ENCODE data around the gene H3-3A. TPM values are rescaled to one million over a fixed set of nuclear protein-coding genes. Genes with fewer than 3 reads are reported as not detected.

The H3-3A gene
- total and polyA plus RNA-seq, 2 experiments from 2014 or later = 913 to 2,407 TPM

DNA sequence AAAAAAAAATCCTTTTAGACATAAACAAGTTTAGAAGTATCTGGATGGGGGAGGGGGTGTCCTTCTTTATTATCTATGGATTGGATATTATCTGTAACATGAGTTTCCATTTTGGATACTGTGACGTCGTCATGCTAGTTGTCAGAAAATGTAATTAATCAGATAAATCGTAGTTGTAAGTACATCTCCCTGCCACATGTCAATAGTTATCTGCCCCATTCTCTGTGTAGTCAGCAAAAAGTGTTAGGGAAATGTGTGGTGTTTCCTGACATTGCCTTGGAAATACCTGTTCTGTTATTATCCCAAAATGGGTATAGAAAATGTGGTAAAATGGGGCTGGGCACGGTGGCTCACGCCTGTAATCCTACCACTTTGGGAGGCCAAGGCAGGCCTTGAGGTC lies 38.8 kb upstream of the H3-3A start:
- Mint-ChIP-seq H3K27me3 (ENCODE audit: insufficient read depth, low read depth, poor library complexity) (no peaks in the 10 kb centered on the region), H3K36me3 (ENCODE audit: low read depth) (no peaks in the 10 kb centered on the region), H3K4me3 (no peak overlapping the region), H3K4me1 (no peaks in the 10 kb centered on the region), H3K9me3 (no peaks in the 10 kb centered on the region), H3K27ac (no peak overlapping the region)
- H2AFZ ChIP-seq = 0 out of 2 replicates have a peak overlapping the region, but pooled peaks have one; percentile 61
- TF ChIP-seq, protein P1, sequence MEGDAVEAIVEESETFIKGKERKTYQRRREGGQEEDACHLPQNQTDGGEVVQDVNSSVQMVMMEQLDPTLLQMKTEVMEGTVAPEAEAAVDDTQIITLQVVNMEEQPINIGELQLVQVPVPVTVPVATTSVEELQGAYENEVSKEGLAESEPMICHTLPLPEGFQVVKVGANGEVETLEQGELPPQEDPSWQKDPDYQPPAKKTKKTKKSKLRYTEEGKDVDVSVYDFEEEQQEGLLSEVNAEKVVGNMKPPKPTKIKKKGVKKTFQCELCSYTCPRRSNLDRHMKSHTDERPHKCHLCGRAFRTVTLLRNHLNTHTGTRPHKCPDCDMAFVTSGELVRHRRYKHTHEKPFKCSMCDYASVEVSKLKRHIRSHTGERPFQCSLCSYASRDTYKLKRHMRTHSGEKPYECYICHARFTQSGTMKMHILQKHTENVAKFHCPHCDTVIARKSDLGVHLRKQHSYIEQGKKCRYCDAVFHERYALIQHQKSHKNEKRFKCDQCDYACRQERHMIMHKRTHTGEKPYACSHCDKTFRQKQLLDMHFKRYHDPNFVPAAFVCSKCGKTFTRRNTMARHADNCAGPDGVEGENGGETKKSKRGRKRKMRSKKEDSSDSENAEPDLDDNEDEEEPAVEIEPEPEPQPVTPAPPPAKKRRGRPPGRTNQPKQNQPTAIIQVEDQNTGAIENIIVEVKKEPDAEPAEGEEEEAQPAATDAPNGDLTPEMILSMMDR (conservative IDR thresholded peaks at IDR 0.05; ENCODE audit: low read depth in 2 of 2) = no peak
- TF ChIP-seq EZH2 (IDR thresholded peaks at IDR 0.05; ENCODE audit: low read depth, unreplicated experiment) = no peak
- no peak for TF ChIP-seq POLR2AphosphoS5 (IDR thresholded peaks at IDR 0.05; ENCODE audit: low read depth)
- no peak for TF ChIP-seq CREB1 (CRISPR knock-in tag; IDR thresholded peaks at IDR 0.05; ENCODE audit: low read depth)
- TF ChIP-seq ZNF331 (CRISPR knock-in tag; IDR thresholded peaks at IDR 0.05; ENCODE audit: low read depth) = no peak
- TF ChIP-seq, protein P2, sequence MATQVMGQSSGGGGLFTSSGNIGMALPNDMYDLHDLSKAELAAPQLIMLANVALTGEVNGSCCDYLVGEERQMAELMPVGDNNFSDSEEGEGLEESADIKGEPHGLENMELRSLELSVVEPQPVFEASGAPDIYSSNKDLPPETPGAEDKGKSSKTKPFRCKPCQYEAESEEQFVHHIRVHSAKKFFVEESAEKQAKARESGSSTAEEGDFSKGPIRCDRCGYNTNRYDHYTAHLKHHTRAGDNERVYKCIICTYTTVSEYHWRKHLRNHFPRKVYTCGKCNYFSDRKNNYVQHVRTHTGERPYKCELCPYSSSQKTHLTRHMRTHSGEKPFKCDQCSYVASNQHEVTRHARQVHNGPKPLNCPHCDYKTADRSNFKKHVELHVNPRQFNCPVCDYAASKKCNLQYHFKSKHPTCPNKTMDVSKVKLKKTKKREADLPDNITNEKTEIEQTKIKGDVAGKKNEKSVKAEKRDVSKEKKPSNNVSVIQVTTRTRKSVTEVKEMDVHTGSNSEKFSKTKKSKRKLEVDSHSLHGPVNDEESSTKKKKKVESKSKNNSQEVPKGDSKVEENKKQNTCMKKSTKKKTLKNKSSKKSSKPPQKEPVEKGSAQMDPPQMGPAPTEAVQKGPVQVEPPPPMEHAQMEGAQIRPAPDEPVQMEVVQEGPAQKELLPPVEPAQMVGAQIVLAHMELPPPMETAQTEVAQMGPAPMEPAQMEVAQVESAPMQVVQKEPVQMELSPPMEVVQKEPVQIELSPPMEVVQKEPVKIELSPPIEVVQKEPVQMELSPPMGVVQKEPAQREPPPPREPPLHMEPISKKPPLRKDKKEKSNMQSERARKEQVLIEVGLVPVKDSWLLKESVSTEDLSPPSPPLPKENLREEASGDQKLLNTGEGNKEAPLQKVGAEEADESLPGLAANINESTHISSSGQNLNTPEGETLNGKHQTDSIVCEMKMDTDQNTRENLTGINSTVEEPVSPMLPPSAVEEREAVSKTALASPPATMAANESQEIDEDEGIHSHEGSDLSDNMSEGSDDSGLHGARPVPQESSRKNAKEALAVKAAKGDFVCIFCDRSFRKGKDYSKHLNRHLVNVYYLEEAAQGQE (IDR thresholded peaks at IDR 0.05; ENCODE audit: unreplicated experiment) = no peak
- TF ChIP-seq, protein P3, sequence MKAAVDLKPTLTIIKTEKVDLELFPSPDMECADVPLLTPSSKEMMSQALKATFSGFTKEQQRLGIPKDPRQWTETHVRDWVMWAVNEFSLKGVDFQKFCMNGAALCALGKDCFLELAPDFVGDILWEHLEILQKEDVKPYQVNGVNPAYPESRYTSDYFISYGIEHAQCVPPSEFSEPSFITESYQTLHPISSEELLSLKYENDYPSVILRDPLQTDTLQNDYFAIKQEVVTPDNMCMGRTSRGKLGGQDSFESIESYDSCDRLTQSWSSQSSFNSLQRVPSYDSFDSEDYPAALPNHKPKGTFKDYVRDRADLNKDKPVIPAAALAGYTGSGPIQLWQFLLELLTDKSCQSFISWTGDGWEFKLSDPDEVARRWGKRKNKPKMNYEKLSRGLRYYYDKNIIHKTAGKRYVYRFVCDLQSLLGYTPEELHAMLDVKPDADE (IDR thresholded peaks at IDR 0.05) = no peak
- H3K9me2 ChIP-seq (ENCODE audit: insufficient read depth) = no peaks in the 10 kb centered on the region
- H3K4me1 ChIP-seq (ENCODE audit: insufficient read depth) = no peaks in the 10 kb centered on the region
- H4K20me1 ChIP-seq (replicated peaks; ENCODE audit: insufficient read depth) = no peaks in the 10 kb centered on the region
- no peaks in the 10 kb centered on the region for H3K36me3 ChIP-seq (ENCODE audit: insufficient read depth)
- H3F3A ChIP-seq (replicated peaks; ENCODE audit: low read depth) = no peaks in the 10 kb centered on the region
- H3K27ac ChIP-seq (ENCODE audit: low read depth) = no peak overlapping the region
- H3K27me3 ChIP-seq (ENCODE audit: insufficient read depth) = no peaks in the 10 kb centered on the region
- H3K79me2 ChIP-seq (replicated peaks; ENCODE audit: insufficient read depth) = no peaks in the 10 kb centered on the region
- DNase-seq (ENCODE audit: low spot score) = no peak
- no peak overlapping the region for H3K4me3 ChIP-seq
- no peak for ATAC-seq
- H3K4me2 ChIP-seq = no peak overlapping the region

DNA sequence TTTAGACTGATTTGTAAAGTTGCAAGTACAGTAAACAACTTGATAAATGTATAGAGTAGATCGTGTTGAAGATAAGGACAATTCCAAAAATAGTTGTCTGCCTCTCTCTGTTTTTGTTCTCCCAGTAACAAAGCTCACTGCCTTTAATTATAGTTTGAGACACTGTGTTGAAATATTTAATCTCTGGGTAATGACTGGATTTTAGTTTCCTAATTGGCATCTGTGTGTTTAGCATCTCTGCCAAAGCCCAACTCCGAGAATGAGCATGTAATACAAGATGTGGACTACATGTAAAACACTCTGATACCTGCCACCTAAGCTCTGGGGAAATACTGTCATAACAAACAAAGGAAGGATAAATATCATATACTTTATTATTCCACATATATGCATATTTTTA lies 35.7 kb upstream of the H3-3A start:
- H3K27ac Mint-ChIP-seq = no peak overlapping the region
- H3K4me3 Mint-ChIP-seq = no peak overlapping the region
- no peak overlapping the region for H3K4me2 ChIP-seq
- H3K36me3 ChIP-seq (ENCODE audit: insufficient read depth) = no peaks in the 10 kb centered on the region
- H3K9me3 Mint-ChIP-seq = no peaks in the 10 kb centered on the region
- H3K27me3 ChIP-seq (ENCODE audit: insufficient read depth) = no peaks in the 10 kb centered on the region
- DNase-seq (ENCODE audit: low spot score) (no peak), ATAC-seq (no peak)
- H3K4me1 ChIP-seq (ENCODE audit: insufficient read depth) = no peaks in the 10 kb centered on the region
- H3K27me3 Mint-ChIP-seq (ENCODE audit: insufficient read depth, low read depth, poor library complexity) = no peaks in the 10 kb centered on the region
- no peak overlapping the region for H3K27ac ChIP-seq (ENCODE audit: low read depth)
- H3K4me1 Mint-ChIP-seq = no peaks in the 10 kb centered on the region
- no peaks in the 10 kb centered on the region for H3K36me3 Mint-ChIP-seq (ENCODE audit: low read depth)
- H2AFZ ChIP-seq = no peak overlapping the region
- H4K20me1 ChIP-seq (replicated peaks; ENCODE audit: insufficient read depth) = no peaks in the 10 kb centered on the region
- H3F3A ChIP-seq (replicated peaks; ENCODE audit: low read depth) = no peaks in the 10 kb centered on the region
- TF ChIP-seq CREB1 (CRISPR knock-in tag; IDR thresholded peaks at IDR 0.05; ENCODE audit: low read depth) = no peak
- H3K79me2 ChIP-seq (replicated peaks; ENCODE audit: insufficient read depth) = no peaks in the 10 kb centered on the region
- H3K4me3 ChIP-seq = no peak overlapping the region
- H3K9me2 ChIP-seq (ENCODE audit: insufficient read depth) = no peaks in the 10 kb centered on the region

All from GM23338 (cell line).